ENCODE measurements around the gene OR10J4.

DNA sequence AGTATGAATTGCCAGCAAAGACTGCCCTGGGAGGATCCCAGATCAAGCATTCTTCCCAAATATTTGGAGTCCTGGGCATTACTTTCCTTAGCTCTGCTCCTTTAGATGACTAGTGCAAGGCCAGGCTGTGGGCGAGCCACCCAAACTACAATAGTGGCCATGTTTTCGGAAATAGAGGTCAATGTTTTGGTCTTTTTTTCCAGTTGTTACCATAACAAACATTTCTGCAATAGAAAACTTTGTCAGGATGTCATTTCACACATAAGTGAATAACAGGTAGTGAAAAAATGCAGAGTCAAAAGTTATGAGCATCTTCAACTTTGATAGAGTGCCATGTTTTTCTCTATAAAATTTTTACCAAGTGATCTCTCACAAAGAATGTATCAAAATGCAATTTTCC lies 25.2 kb upstream of the OR10J4 start:
- TF ChIP-seq, protein P1, sequence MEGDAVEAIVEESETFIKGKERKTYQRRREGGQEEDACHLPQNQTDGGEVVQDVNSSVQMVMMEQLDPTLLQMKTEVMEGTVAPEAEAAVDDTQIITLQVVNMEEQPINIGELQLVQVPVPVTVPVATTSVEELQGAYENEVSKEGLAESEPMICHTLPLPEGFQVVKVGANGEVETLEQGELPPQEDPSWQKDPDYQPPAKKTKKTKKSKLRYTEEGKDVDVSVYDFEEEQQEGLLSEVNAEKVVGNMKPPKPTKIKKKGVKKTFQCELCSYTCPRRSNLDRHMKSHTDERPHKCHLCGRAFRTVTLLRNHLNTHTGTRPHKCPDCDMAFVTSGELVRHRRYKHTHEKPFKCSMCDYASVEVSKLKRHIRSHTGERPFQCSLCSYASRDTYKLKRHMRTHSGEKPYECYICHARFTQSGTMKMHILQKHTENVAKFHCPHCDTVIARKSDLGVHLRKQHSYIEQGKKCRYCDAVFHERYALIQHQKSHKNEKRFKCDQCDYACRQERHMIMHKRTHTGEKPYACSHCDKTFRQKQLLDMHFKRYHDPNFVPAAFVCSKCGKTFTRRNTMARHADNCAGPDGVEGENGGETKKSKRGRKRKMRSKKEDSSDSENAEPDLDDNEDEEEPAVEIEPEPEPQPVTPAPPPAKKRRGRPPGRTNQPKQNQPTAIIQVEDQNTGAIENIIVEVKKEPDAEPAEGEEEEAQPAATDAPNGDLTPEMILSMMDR (IDR thresholded peaks at IDR 0.05), result no peak
- no peak for TF ChIP-seq POLR2A (IDR thresholded peaks at IDR 0.05)

All from adrenal gland (tissue), 5 donors.